Smooth muscle cell (in vitro differentiated cells): ENCODE results near the gene MEGF9. TPM values are rescaled to one million over a fixed set of nuclear protein-coding genes. Genes with fewer than 3 reads are reported as not detected.

Experiments
- DNase-seq: peaks from one replicate; lab custom pipeline; 2025; ENCODE audit not compliant: unreplicated experiment; lab: John Stamatoyannopoulos, UW
- H2AFZ ChIP-seq: fragments of 200-600 bp; sonication (generic); 2 replicates; pipeline ENCODE4 v1.6.0; 2016; ENCODE audit warnings: antibody characterized with exemption, low read depth, mild to moderate bottlenecking
- H3F3A ChIP-seq: fragments of 200-600 bp; sonication (generic); 2 replicates; pipeline ENCODE4 v1.6.0; 2017; ENCODE audit warnings: antibody characterized with exemption, low read depth
- H3K27ac ChIP-seq: fragments of 200-600 bp; sonication (generic); 2 replicates; pipeline ENCODE4 v1.5.1; 2016; ENCODE audit warnings: low read depth, mild to moderate bottlenecking
- H3K27me3 ChIP-seq: fragments of 200-600 bp; sonication (generic); 2 replicates; pipeline ENCODE4 v1.6.1; 2016; ENCODE audit warnings: low read depth, mild to moderate bottlenecking
- H3K36me3 ChIP-seq: fragments of 200-600 bp; sonication (generic); 2 replicates; pipeline ENCODE4 v1.5.1; 2016; ENCODE audit warnings: low read depth
- H3K4me1 ChIP-seq: fragments of 200-600 bp; sonication (generic); 2 replicates; pipeline ENCODE4 v1.5.1; 2016; ENCODE audit warnings: low read depth
- H3K4me2 ChIP-seq: fragments of 200-600 bp; sonication (generic); 2 replicates; pipeline ENCODE4 v1.6.0; 2016; ENCODE audit warnings: mild to moderate bottlenecking
- H3K4me3 ChIP-seq: fragments of 200-600 bp; sonication (generic); 2 replicates; pipeline ENCODE4 v1.5.1; 2016; ENCODE audit warnings: mild to moderate bottlenecking
- H3K79me2 ChIP-seq: fragments of 200-600 bp; sonication (generic); 2 replicates; pipeline ENCODE4 v1.6.0; 2016; ENCODE audit warnings: low read depth, mild to moderate bottlenecking
- H3K9ac ChIP-seq: fragments of 200-600 bp; sonication (generic); 2 replicates; pipeline ENCODE4 v1.6.0; 2016; ENCODE audit warnings: low read depth
- H3K9me3 ChIP-seq: fragments of 200-600 bp; sonication (generic); replicated peaks from 2 replicates; pipeline ENCODE4 v1.5.1; 2016; ENCODE audit warnings: low read depth
- H4K20me1 ChIP-seq: fragments of 200-600 bp; sonication (generic); 2 replicates; pipeline ENCODE4 v1.6.0; 2016; ENCODE audit warnings: low read depth
- CTCF ChIP-seq: fragments of 200-600 bp; sonication (generic); IDR thresholded peaks from 2 replicates; pipeline ENCODE4 v1.5.1; 2017; ENCODE audit warnings: borderline replicate concordance, mild to moderate bottlenecking, antibody characterized with exemption; ENCODE audit not compliant: insufficient read depth, poor library complexity, severe bottlenecking
- WGBS: methylation state at CpG from one replicate; pipeline ENCODE4 v1.1.7; 2016; ENCODE audit warnings: low lambda C conversion rate; 5-methylcytosine and 5-hydroxymethylcytosine counted together
- polyA plus RNA-seq: library from polyadenylated mRNA; unstranded; fragments of >200 nt; fragmentation: Nextera tagmentation; extraction: Ambion mirVana; gene quantifications from 2 replicates; pipeline ENCODE4 v1.2.1, GENCODE V29; 2016
- total RNA-seq: library from RNA; depleted of rRNA; stranded (reverse); fragments of >200 nt; gene quantifications from 2 replicates; pipeline ENCODE4 v1.2.3, GENCODE V29; 2014

The MEGF9 gene
- total and polyA plus RNA-seq, 2 experiments from 2014 or later = 1.8 to 6.0 TPM

GRCh38 chr9:120730654-120731514, 16.6 kb upstream of the MEGF9 start:
- Histone ChIP-seq H3K79me2 (no peaks in the 10 kb centered on the region), H3K4me2 (no peak overlapping the region), H4K20me1 (no peaks in the 10 kb centered on the region), H3F3A (no peaks in the 10 kb centered on the region), H3K27me3 (no peaks in the 10 kb centered on the region), H2AFZ (no peak overlapping the region), H3K9me3 (no peaks in the 10 kb centered on the region), H3K4me3 (no peak overlapping the region), H3K4me1 (no peaks in the 10 kb centered on the region), H3K27ac (no peak overlapping the region), H3K36me3 (no peaks in the 10 kb centered on the region), H3K9ac (no peak overlapping the region)
- DNase-seq = no peak
- no peak for TF ChIP-seq CTCF
- 89% methylated on average over 7 of the region's 7 CpGs for WGBS

- Histone ChIP-seq H3K27ac (no peak overlapping the region), H3K79me2 (no peaks in the 10 kb centered on the region), H3K4me2 (no peak overlapping the region), H3K4me1 (no peaks in the 10 kb centered on the region), H3K4me3 (no peak overlapping the region), H3K36me3 (no peaks in the 10 kb centered on the region), H3K9me3 (no peaks in the 10 kb centered on the region), H2AFZ (no peak overlapping the region), H3F3A (no peaks in the 10 kb centered on the region), H4K20me1 (no peaks in the 10 kb centered on the region), H3K9ac (no peak overlapping the region), H3K27me3 (no peaks in the 10 kb centered on the region)
- TF ChIP-seq CTCF = peak; percentile 4
- DNase-seq = no peak
- 70% methylated on average over 5 of the region's 5 CpGs for WGBS
Observed at GRCh38 chr9:120729791-120730241, 15.5 kb upstream of the MEGF9 start.

- no peaks in the 10 kb centered on the region for H4K20me1 ChIP-seq
- no peak overlapping the region for H2AFZ ChIP-seq
- no peaks in the 10 kb centered on the region for H3K4me1 ChIP-seq
- no peak overlapping the region for H3K27ac ChIP-seq
- H3K9ac ChIP-seq = no peak overlapping the region
- WGBS = 81% methylated on average over 2 of the region's 2 CpGs
- H3K36me3 ChIP-seq = no peaks in the 10 kb centered on the region
- no peak overlapping the region for H3K4me2 ChIP-seq
- no peaks in the 10 kb centered on the region for H3K79me2 ChIP-seq
- H3K9me3 ChIP-seq = no peaks in the 10 kb centered on the region
- H3K27me3 ChIP-seq = no peaks in the 10 kb centered on the region
- H3K4me3 ChIP-seq = no peak overlapping the region
- DNase-seq = no peak
- H3F3A ChIP-seq = no peaks in the 10 kb centered on the region
- no peak for TF ChIP-seq CTCF
Observed at GRCh38 chr9:120726484-120726883, 12.2 kb upstream of the MEGF9 start.

GRCh38 chr9:120725907-120726306, 11.6 kb upstream of the MEGF9 start:
- H3K9ac ChIP-seq = no peak overlapping the region
- WGBS = 65% methylated on average over 1 of the region's 1 CpG
- no peaks in the 10 kb centered on the region for H3K27me3 ChIP-seq
- H3K27ac ChIP-seq = no peak overlapping the region
- H3K4me3 ChIP-seq = no peak overlapping the region
- no peak overlapping the region for H2AFZ ChIP-seq
- H3K4me1 ChIP-seq = no peaks in the 10 kb centered on the region
- DNase-seq = no peak
- H3K79me2 ChIP-seq = no peaks in the 10 kb centered on the region
- no peaks in the 10 kb centered on the region for H3K9me3 ChIP-seq
- no peaks in the 10 kb centered on the region for H4K20me1 ChIP-seq
- no peaks in the 10 kb centered on the region for H3F3A ChIP-seq
- no peak overlapping the region for H3K4me2 ChIP-seq
- no peak for TF ChIP-seq CTCF
- H3K36me3 ChIP-seq = no peaks in the 10 kb centered on the region
